ENCODE data around the gene ITIH5.

The ITIH5 gene

GRCh38 chr10:7587865-7588188, 78.9 kb downstream of the ITIH5 start:
- H3K9me3 ChIP-seq (ENCODE audit: insufficient read depth, low read depth, low read length) = no peaks in the 10 kb centered on the region
- no peak overlapping the region for H3K4me3 ChIP-seq (ENCODE audit: low read length, poor library complexity, severe bottlenecking)
- no peaks in the 10 kb centered on the region for H3K36me3 ChIP-seq (ENCODE audit: insufficient read depth, low read length)
- H4K20me1 ChIP-seq (ENCODE audit: insufficient read depth, low read length, poor library complexity, severe bottlenecking) = no peaks in the 10 kb centered on the region
- H3K9me2 ChIP-seq (replicated peaks; ENCODE audit: low read depth, low read length) = no peaks in the 10 kb centered on the region
- no peak overlapping the region for H3K9ac ChIP-seq (ENCODE audit: low read depth, low read length, poor library complexity, severe bottlenecking)
- no peaks in the 10 kb centered on the region for H3F3A ChIP-seq (ENCODE audit: low read depth)
- no peak overlapping the region for H2AFZ ChIP-seq (ENCODE audit: low read length)
- H3K79me2 ChIP-seq (ENCODE audit: insufficient read depth, low read length) = no peaks in the 10 kb centered on the region
- H3K4me1 ChIP-seq (ENCODE audit: insufficient read depth, low read length, poor library complexity, severe bottlenecking) = no peaks in the 10 kb centered on the region
- H3K27me3 ChIP-seq (ENCODE audit: insufficient read depth, low read length, poor library complexity, severe bottlenecking) = no peaks in the 10 kb centered on the region
- no peak for TF ChIP-seq CTCF (conservative IDR thresholded peaks at IDR 0.05; ENCODE audit: low read length)
- TF ChIP-seq EZH2phosphoT487 (IDR thresholded peaks at IDR 0.05; ENCODE audit: borderline replicate concordance) = no peak
- no peak overlapping the region for H3K4me2 ChIP-seq (ENCODE audit: low read depth, low read length, poor library complexity, severe bottlenecking)

- Histone ChIP-seq H3K4me2 (ENCODE audit: low read depth, low read length, poor library complexity, severe bottlenecking) (no peak overlapping the region), H3K36me3 (ENCODE audit: insufficient read depth, low read length) (no peaks in the 10 kb centered on the region), H3K4me3 (ENCODE audit: low read length, poor library complexity, severe bottlenecking) (no peak overlapping the region), H3F3A (ENCODE audit: low read depth) (no peaks in the 10 kb centered on the region), H3K9me3 (ENCODE audit: insufficient read depth, low read depth, low read length) (no peaks in the 10 kb centered on the region), H3K79me2 (ENCODE audit: insufficient read depth, low read length) (no peaks in the 10 kb centered on the region), H3K4me1 (ENCODE audit: insufficient read depth, low read length, poor library complexity, severe bottlenecking) (no peaks in the 10 kb centered on the region), H3K9me2 (replicated peaks; ENCODE audit: low read depth, low read length) (no peaks in the 10 kb centered on the region), H3K27me3 (ENCODE audit: insufficient read depth, low read length, poor library complexity, severe bottlenecking) (no peaks in the 10 kb centered on the region), H2AFZ (ENCODE audit: low read length) (no peak overlapping the region), H4K20me1 (ENCODE audit: insufficient read depth, low read length, poor library complexity, severe bottlenecking) (no peaks in the 10 kb centered on the region), H3K9ac (ENCODE audit: low read depth, low read length, poor library complexity, severe bottlenecking) (no peak overlapping the region)
- TF ChIP-seq CTCF (conservative IDR thresholded peaks at IDR 0.05; ENCODE audit: low read length) (no peak), EZH2phosphoT487 (IDR thresholded peaks at IDR 0.05; ENCODE audit: borderline replicate concordance) (no peak)
These were observed 79.5 kb downstream of the ITIH5 start for GRCh38 chr10:7587168-7587864.

- TF ChIP-seq EZH2phosphoT487 (IDR thresholded peaks at IDR 0.05; ENCODE audit: borderline replicate concordance) = no peak
- no peak for TF ChIP-seq CTCF (conservative IDR thresholded peaks at IDR 0.05; ENCODE audit: low read length)
- no peaks in the 10 kb centered on the region for H3K9me3 ChIP-seq (ENCODE audit: insufficient read depth, low read depth, low read length)
These were observed 81.5 kb downstream of the ITIH5 start for GRCh38 chr10:7585228-7585627.

More at GRCh38 chr10:7585228-7585627, 81.5 kb downstream of the ITIH5 start:
- no peaks in the 10 kb centered on the region for H4K20me1 ChIP-seq (ENCODE audit: insufficient read depth, low read length, poor library complexity, severe bottlenecking)
- H3K9me2 ChIP-seq (replicated peaks; ENCODE audit: low read depth, low read length) = no peaks in the 10 kb centered on the region
- no peaks in the 10 kb centered on the region for H3K36me3 ChIP-seq (ENCODE audit: insufficient read depth, low read length)
- no peak overlapping the region for H2AFZ ChIP-seq (ENCODE audit: low read length)
- no peaks in the 10 kb centered on the region for H3K4me1 ChIP-seq (ENCODE audit: insufficient read depth, low read length, poor library complexity, severe bottlenecking)
- H3F3A ChIP-seq (ENCODE audit: low read depth) = no peaks in the 10 kb centered on the region
- no peak overlapping the region for H3K4me3 ChIP-seq (ENCODE audit: low read length, poor library complexity, severe bottlenecking)
- H3K4me2 ChIP-seq (ENCODE audit: low read depth, low read length, poor library complexity, severe bottlenecking) = no peak overlapping the region
- H3K27me3 ChIP-seq (ENCODE audit: insufficient read depth, low read length, poor library complexity, severe bottlenecking) = no peaks in the 10 kb centered on the region
- H3K79me2 ChIP-seq (ENCODE audit: insufficient read depth, low read length) = no peaks in the 10 kb centered on the region
- H3K9ac ChIP-seq (ENCODE audit: low read depth, low read length, poor library complexity, severe bottlenecking) = no peak overlapping the region
